IMR-90 (cell line): ENCODE data around the gene CTBP2.

Experiments used
- ELK1 ChIP-seq: fragments of 150-350 bp; IDR thresholded peaks from 2 replicates; pipeline ENCODE4 v1.6.1; 2016; ENCODE audit warnings: low read depth, mild to moderate bottlenecking, low read length, moderate library complexity, borderline replicate concordance
- FOS ChIP-seq: fragments of 150-350 bp; IDR thresholded peaks from 2 replicates; pipeline ENCODE4 v1.6.1; 2016; ENCODE audit warnings: low read depth, low read length
- NFE2L2 ChIP-seq: fragments of 150-350 bp; IDR thresholded peaks from 2 replicates; pipeline ENCODE4 v1.6.1; 2016; ENCODE audit warnings: low read depth, mild to moderate bottlenecking, low read length
- POLR2A ChIP-seq: IDR thresholded peaks from 2 replicates; pipeline ENCODE4 v1.6.1; 2012; ENCODE audit warnings: mild to moderate bottlenecking, low read depth, low read length
- USF2 ChIP-seq: fragments of 150-350 bp; IDR thresholded peaks from 2 replicates; pipeline ENCODE4 v1.6.1; 2017; ENCODE audit warnings: mild to moderate bottlenecking, antibody characterized with exemption, low read length, low read depth

GRCh38 chr10:124995605-124996004 lies 164.8 kb downstream of the CTBP2 start:
- TF ChIP-seq FOS (no peak), POLR2A (no peak), ELK1 (no peak), NFE2L2 (no peak), USF2 (no peak)
